HEK293T (cell line): ENCODE measurements around the gene CASKIN1.

Source experiments
- ARNT ChIP-seq: fragments of 450-650 bp; IDR thresholded peaks from 2 replicates; pipeline ENCODE4 v1.6.1; 2017; ENCODE audit warnings: mild to moderate bottlenecking
- BHLHE40 ChIP-seq: fragments of 450-650 bp; IDR thresholded peaks from 2 replicates; pipeline ENCODE4 v1.6.1; 2016; ENCODE audit warnings: mild to moderate bottlenecking, moderate library complexity, borderline replicate concordance
- CTBP1 ChIP-seq: fragments of 450-650 bp; IDR thresholded peaks from 2 replicates; pipeline ENCODE4 v1.6.1; 2016; ENCODE audit warnings: borderline replicate concordance
- FOXA1 ChIP-seq: fragments of 450-650 bp; IDR thresholded peaks from 2 replicates; pipeline ENCODE4 v1.6.1; 2016; ENCODE audit warnings: mild to moderate bottlenecking
- FOXM1 ChIP-seq: fragments of 450-650 bp; IDR thresholded peaks from 2 replicates; pipeline ENCODE4 v1.6.1; 2017; ENCODE audit warnings: mild to moderate bottlenecking, borderline replicate concordance
- LEF1 ChIP-seq: fragments of 450-650 bp; IDR thresholded peaks from 2 replicates; pipeline ENCODE4 v1.6.1; 2017; ENCODE audit warnings: mild to moderate bottlenecking, borderline replicate concordance
- NFRKB ChIP-seq: fragments of 450-650 bp; IDR thresholded peaks from 2 replicates; pipeline ENCODE4 v1.6.1; 2016; ENCODE audit warnings: mild to moderate bottlenecking, moderate library complexity
- SP1 ChIP-seq: fragments of 450-650 bp; IDR thresholded peaks from 2 replicates; pipeline ENCODE4 v1.6.1; 2017
- TARDBP ChIP-seq: fragments of 450-650 bp; IDR thresholded peaks from 2 replicates; pipeline ENCODE4 v1.6.1; 2016
- ZNF384 ChIP-seq: fragments of 450-650 bp; IDR thresholded peaks from 2 replicates; pipeline ENCODE4 v1.6.1; 2016
- TF ChIP-seq, protein P1 (sequence below): fragments of 450-650 bp; IDR thresholded peaks from 2 replicates; pipeline ENCODE4 v1.6.1; 2016

DNA sequence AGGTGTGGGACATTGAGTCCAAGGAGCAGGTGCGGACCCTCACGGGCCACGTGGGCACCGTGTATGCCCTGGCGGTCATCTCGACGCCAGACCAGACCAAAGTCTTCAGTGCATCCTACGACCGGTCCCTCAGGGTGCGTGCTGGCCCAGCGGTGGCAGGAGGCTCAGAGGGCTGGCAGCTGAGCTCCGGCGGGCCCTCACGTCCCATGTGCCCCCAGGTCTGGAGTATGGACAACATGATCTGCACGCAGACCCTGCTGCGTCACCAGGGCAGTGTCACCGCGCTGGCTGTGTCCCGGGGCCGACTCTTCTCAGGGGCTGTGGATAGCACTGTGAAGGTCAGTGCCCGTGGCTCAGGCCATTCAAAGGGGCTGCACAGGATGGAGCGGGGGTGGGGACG lies 20.4 kb downstream of the CASKIN1 start:
- TF ChIP-seq ZNF384 (no peak), NFRKB (no peak), FOXA1 (no peak), BHLHE40 (no peak), TARDBP (no peak), SP1 (no peak), ARNT (no peak), LEF1 (no peak), FOXM1 (no peak), CTBP1 (no peak)
- TF ChIP-seq, protein P1, sequence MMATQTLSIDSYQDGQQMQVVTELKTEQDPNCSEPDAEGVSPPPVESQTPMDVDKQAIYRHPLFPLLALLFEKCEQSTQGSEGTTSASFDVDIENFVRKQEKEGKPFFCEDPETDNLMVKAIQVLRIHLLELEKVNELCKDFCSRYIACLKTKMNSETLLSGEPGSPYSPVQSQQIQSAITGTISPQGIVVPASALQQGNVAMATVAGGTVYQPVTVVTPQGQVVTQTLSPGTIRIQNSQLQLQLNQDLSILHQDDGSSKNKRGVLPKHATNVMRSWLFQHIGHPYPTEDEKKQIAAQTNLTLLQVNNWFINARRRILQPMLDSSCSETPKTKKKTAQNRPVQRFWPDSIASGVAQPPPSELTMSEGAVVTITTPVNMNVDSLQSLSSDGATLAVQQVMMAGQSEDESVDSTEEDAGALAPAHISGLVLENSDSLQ = no peak
